T follicular helper cell (primary cell): ENCODE results near the gene STK24.

Source experiments
- DNase-seq: peaks from one replicate; pipeline ENCODE4 v3.0.0-alpha.2; 2020; ENCODE audit warnings: low read depth

The STK24 gene

GRCh38 chr13:98511435-98511834, 65.5 kb downstream of the STK24 start:
- DNase-seq, result no peak

DNA sequence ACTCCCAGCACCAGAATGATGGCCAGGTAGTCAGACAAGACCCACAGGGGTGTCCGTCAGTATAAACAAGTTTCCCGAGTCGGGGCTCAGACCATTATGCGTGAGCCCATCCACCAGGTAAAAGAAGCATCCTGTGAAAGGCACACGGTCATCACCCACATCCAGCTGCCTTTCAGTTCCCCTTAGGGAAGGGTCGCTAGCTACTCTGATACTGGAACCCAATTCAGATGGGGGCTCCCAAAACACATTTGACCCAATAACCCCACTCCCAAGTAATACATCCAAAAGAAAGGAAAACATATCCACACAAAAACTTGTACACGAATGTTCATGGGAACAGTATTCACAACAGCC, 66.8 kb downstream of the STK24 start:
- DNase-seq, result no peak

DNA sequence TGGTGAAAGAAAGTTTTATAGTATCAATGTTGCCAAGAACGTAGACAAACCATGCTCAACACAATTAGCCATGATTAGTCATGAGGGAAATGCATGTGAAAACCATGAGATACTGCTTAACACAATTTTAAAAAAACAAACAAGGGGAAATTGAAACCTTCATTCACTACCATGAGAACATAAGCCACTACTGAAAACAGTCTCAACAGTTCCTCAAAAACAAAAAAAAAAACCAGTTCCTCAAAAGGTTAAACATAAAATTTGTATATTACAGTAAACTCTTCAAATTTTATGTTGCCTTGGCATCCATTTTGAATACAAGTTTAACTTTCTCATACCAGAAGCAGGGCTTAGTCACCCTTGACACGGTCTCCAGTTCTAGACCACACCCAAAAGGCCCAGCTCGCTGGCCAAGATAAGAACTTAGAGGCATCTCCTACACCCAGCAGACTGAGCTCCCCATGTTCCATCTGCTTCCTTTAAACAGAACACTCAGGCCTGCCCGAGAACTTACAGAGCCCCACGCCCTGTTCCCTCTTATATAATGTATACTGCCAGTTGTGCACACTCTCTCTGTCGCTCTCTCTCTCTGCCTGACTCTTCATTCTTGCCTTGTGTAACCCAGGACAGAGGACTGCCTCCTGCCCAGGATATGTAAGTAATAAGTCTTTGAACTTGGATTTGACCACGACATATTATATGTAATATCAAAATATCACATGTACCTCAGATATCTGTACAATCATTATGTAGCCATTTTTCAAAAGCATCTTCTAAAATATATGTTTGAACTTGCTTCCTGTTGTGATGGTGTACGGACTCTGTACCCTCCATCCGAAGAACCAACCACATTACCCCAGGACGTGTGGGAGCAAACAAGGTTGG, 67.4 kb downstream of the STK24 start:
- DNase-seq, result no peak

GRCh38 chr13:98508685-98509084, 68.2 kb downstream of the STK24 start:
- no peak for DNase-seq

- DNase-seq, result no peak
Observed at GRCh38 chr13:98508280-98508679, 68.6 kb downstream of the STK24 start.

GRCh38 chr13:98507282-98507797, 69.6 kb downstream of the STK24 start:
- DNase-seq, result no peak

DNA sequence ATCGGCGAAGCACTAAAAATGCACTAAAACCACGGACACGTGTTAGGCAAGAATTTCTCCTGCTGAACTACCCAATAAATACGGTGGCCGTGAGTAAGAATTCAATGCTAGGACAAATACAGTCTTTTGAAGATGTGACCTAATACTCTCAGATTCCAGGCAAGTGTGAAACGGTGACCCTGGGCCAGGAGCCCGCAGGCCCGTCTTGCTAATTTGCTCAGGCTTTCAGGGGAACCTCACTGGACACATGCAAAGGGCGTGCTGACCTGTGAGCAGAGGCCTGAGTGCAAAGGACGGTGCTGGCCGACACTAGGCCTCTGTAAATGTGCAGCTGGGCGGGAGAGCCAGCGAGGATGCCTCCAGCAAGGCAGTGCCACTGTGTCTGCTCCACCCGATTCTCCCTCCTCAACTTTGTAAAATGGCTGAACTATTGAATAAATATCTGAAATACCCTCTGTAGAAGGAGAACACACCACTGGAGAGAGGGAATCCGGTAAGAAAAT, 70.1 kb downstream of the STK24 start:
- no peak for DNase-seq

DNA sequence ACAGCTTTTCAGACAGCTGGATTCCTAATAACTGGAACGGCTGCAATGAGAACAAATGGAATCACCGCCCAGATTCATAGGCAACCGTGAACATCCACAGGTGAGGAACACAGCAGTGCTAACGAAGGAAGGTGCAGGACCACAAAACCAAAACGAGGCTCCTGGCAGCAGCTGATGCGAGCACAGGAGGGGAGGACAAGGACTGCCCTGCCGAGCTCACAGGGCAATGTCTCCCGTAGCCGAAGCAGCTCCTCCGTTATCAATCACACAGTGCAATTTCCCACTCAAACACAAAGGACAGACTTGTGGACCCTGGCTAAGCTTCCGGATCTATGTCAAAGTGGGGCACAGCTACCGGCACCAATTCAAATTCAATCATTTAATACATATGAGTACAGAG, 70.6 kb downstream of the STK24 start:
- no peak for DNase-seq

GRCh38 chr13:98505217-98505616, 71.7 kb downstream of the STK24 start:
- no peak for DNase-seq

DNA sequence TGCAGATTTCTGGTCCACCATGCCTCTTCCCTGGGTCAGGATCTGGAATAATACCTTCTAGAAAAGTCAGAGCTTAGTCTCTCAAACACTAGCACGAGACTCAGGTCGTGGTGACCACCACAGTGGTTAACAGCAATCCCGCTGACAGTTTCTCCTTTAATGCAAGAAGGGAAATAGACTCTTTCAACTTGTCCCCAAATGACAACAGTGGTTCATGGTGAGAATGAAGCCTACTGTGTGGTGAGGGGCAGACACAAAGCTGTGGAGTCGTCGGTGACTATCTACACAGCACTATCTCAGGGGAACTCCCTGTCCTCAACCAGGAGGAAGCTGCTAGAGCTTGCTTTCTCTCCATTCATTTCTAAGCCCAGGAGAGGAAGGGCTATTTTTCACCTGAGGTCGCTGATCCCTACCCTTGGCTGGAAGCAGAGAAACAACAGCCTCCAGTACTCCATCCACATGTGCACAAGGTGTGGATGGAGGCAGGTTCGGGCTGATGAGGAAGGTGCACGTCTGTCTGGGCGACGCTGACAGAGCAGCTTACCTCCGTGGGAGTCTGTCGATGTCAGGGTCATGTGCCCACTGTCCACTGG, 72.4 kb downstream of the STK24 start:
- DNase-seq, result no peak

DNA sequence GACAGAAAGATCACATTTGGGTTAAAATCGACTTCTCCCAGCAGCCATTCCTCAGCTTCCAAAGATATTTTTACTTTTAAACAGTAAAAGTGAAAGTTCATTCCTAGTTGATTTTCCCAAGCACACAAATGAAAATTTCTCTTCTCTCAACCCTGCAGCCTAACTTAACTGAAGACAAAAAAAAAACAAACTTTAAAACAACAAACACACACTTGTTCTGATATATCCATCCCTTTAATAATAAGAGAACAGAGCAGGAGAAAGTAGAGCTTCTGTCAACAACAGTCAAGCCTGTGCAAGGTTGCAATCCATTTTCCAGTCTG, 72.9 kb downstream of the STK24 start:
- no peak for DNase-seq

DNA sequence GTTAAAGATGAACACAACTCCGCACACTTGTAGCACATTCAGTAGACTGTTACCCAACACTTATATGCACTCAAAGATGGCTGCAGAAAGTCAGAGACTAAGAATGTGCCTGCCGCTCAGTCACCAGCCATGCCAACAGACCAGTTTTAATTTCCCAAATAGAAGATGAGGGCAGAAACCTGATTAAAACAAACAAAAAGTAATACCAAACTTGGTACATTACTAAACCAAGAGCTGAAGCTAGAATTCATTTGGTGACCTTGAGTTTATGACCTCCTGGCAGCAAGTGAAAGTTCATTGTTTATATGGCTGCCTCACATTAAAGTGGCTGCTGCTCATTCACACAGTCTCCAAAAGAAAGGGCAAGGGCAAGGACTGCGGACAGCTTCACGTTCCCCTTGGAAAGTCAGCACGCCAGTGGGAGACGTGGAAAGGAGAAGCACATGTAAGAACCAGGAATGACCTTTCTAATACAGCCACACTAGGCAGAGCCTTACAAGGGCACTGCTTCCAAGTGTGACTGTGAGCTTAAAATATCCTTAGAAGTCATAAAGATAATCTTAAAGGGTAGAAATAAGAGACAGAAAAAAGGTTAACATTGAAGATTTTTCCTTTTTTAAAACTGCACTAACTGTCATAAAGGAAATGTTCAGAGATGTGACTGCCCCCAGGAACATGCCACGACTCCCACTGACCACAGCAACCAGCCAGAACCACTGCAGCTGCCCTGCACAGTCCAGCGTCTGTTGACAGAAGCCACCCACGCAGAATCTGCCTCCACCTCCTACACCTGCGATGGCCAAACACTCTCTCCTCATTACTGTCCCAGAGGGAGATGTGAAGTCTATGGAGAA, 73.5 kb downstream of the STK24 start:
- no peak for DNase-seq

- no peak for DNase-seq
Observed at GRCh38 chr13:98500963-98501421, 75.9 kb downstream of the STK24 start.

GRCh38 chr13:98496966-98497365, 79.9 kb downstream of the STK24 start:
- DNase-seq, result no peak

DNA sequence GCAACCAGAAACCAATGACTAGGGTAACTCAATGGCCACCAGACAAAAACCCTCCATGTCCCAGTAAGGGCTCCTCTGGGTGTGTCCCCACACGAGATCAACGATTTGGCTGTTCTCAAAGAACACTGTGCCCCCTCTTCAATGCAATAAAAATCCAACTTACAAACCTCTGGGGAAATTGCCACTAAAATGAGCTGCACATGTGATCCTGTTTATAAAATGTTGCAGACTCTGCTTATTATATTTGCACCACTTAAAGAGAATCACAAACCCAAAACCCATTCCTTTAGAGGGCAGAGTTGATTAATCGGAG, 80.5 kb downstream of the STK24 start:
- DNase-seq, result no peak

GRCh38 chr13:98495627-98496478, 81.1 kb downstream of the STK24 start:
- no peak for DNase-seq

- DNase-seq, result no peak
Observed at GRCh38 chr13:98494769-98495168, 82.1 kb downstream of the STK24 start.

GRCh38 chr13:98493042-98493712, 83.7 kb downstream of the STK24 start:
- DNase-seq, result no peak

DNA sequence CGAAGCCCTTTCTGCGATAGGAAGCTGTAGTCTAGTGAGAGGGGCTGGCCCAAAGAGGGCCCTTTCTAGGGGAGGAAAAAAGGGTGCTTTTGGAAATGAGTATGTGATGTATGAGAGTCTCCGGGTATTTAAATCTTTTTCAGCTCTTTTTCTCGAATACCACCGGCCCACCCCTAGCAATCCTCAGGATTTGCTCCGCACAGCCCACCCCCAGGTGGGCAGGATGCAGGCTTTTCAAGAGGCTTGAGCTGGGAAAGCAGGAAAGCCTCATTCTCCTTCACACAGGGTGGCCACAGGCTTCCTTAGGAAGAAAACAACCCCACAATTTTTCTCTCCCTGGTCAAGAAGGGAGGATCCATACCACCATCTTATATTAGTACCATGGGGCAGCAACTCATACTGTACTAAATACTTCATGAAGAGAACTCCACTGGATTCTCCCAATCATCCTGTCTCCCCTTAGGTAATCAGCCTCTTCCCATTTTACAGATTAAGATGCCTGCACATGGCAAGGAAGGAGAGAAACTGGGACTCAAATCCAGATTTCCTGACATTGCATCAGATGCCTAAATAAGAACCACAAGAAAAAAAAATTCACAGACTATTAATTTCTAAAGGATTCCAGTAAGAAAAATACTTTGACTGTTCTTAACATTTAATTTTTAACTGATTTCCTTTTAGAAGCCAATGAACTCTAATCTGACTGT, 84.4 kb downstream of the STK24 start:
- DNase-seq, result no peak

DNA sequence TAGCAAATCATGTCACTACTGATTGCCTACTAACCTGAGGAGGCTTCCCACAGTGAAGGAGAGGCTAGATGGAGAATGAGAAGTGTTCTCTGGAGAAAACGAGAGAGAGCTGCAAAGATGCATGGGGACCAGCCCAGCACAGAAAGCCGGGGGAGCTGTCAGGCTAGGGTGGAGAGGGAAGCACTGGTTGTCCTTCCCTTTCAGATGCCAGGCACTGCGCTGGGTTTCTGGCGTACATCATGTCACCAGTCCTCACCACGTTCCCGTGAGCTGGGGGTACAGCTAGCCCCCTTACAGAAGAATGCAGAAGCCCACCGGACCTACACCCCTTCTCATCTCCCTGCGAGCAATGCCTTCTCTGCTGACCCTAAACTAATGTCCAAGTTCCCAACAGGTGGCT, 86.0 kb downstream of the STK24 start:
- DNase-seq, result no peak
